ENCODE measurements around the gene FGD6. TPM values are rescaled to one million over a fixed set of nuclear protein-coding genes. Genes with fewer than 3 reads are reported as not detected.
A peak's percentile ranks its signal among the peaks of the same experiment; 100 is the strongest.
"Not testable (repeated sequence)": the region's sequence is repeated elsewhere in the genome, so short reads cannot be mapped to it uniquely, and the experiment has no call there.

Gene FGD6
- total and polyA plus RNA-seq, 9 donors: 4.5 to 18.7 (median 15.2) TPM

DNA sequence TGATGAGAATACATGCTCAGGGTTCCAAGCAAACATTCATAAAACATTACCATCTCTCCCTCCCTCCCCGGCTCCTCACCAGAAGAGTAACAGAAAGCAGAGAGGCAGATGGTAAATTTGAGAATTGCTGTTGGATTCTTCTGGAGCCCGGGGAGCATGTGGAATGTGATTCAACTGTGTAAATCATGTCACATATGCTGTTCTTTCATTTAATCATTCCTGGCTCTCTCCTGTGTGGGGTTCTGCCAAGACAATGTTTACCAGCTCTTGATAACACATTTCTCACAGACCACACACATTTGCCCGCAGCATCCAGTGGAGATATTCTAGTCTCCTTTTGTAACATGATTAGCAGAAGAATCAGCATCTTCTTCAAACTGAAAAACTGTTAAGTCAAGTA is 120.4 kb downstream of the FGD6 start:
- 8 to 10% (median 9%) methylated on average over 3 of the region's 3 CpGs for WGBS, 3 donors
- Histone ChIP-seq H3K4me1 (ENCODE audit: insufficient read depth) (peaks cover 3% of the 10 kb centered on the region), H3K4me3 (no peak overlapping the region), H3K27ac (peak overlapping the region in 1 of 2 donors; percentile 5), H3K9me3 (no peaks in the 10 kb centered on the region), H3K27me3 (no peaks in the 10 kb centered on the region), H3K36me3 (no peaks in the 10 kb centered on the region)
- TF ChIP-seq, protein P1, sequence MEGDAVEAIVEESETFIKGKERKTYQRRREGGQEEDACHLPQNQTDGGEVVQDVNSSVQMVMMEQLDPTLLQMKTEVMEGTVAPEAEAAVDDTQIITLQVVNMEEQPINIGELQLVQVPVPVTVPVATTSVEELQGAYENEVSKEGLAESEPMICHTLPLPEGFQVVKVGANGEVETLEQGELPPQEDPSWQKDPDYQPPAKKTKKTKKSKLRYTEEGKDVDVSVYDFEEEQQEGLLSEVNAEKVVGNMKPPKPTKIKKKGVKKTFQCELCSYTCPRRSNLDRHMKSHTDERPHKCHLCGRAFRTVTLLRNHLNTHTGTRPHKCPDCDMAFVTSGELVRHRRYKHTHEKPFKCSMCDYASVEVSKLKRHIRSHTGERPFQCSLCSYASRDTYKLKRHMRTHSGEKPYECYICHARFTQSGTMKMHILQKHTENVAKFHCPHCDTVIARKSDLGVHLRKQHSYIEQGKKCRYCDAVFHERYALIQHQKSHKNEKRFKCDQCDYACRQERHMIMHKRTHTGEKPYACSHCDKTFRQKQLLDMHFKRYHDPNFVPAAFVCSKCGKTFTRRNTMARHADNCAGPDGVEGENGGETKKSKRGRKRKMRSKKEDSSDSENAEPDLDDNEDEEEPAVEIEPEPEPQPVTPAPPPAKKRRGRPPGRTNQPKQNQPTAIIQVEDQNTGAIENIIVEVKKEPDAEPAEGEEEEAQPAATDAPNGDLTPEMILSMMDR (IDR thresholded peaks at IDR 0.05): no peak
- TF ChIP-seq POLR2A (IDR thresholded peaks at IDR 0.05): no peak
- no peak for TF ChIP-seq EP300 (IDR thresholded peaks at IDR 0.05)
- peak in 2 of 5 donors; percentile 25 to 47 for DNase-seq
- intact Hi-C loops (cut with DNase I): no loop called here

DNA sequence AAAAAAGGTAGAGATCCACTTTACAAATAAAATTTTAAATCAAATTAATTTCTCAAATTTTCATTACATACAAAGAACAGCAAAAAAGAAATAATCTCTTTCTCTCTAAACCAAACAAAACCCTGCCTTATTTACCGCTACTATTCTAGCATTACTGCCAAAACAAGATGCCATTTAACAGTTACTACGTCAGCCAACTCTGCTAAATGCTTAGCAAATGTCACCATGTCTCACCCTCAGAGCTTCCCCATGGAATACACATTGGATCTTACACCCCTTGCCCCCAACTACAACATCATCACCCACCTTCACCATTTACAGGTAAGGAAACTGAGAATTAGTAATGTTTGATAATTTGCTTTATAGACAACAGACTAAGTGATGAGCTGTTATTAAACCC is 120.9 kb downstream of the FGD6 start:
- DNase-seq: no peak
- WGBS, 3 donors: 24 to 43% (median 42%) methylated on average over 2 of the region's 2 CpGs
- Histone ChIP-seq H3K4me1 (ENCODE audit: insufficient read depth) (peaks cover 3% of the 10 kb centered on the region), H3K4me3 (no peak overlapping the region), H3K36me3 (no peaks in the 10 kb centered on the region), H3K9me3 (no peaks in the 10 kb centered on the region), H3K27ac (peak overlapping the region in 1 of 2 donors; percentile 5), H3K27me3 (no peaks in the 10 kb centered on the region)
- intact Hi-C loops (cut with DNase I): no loop called here
- TF ChIP-seq, protein P1 (IDR thresholded peaks at IDR 0.05): no peak
- TF ChIP-seq EP300 (IDR thresholded peaks at IDR 0.05) (no peak), POLR2A (IDR thresholded peaks at IDR 0.05) (no peak)

DNA sequence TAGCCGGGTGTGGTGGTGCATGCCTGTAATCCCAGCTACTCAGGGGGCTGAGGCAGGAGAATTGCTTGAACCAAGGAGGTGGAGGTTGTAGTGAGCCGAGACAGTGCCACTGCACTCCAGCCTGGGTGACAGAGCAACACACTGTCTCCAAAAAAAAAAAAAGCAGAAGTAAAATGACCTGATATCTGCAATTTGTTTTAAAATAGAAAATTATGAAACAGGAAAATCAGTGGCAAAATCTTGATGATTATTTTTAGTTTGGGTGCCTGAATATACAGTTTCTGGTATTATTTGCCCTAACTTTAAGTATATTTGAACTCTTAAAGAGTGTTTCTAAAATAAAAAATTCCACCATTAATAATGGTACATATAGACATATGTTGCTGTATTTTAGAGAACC is 121.4 kb downstream of the FGD6 start:
- DNase-seq; H3K9me3 ChIP-seq; H3K27me3 ChIP-seq; H3K27ac ChIP-seq; intact Hi-C loops (cut with DNase I); H3K36me3 ChIP-seq; H3K4me3 ChIP-seq; H3K4me1 ChIP-seq (ENCODE audit: insufficient read depth): not testable (repeated sequence)
- 89 to 96% (median 89%) methylated on average over 2 of the region's 2 CpGs for WGBS, 3 donors

DNA sequence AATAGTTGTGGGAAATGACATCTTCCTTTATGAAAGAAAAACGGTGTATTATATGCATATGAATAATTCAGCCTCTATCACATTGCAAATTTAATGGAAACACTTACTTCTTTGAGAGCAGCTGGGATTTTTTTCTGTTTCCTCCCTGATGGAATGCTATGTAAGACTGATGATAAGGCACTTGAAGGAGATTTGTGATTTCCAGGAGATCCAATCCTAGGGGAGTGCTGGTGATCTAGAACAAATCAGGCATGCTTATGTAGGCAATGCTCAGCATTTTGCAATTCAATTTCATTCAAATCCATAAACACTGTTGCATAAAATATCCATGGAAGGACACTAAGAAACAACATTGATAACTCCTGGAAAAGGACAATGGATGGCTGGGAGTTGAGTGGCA is 127.8 kb downstream of the FGD6 start:
- H3K27me3 ChIP-seq: no peaks in the 10 kb centered on the region
- no peaks in the 10 kb centered on the region for H3K4me1 ChIP-seq (ENCODE audit: insufficient read depth)
- intact Hi-C loops (cut with DNase I): no loop called here
- no peaks in the 10 kb centered on the region for H3K36me3 ChIP-seq
- TF ChIP-seq POLR2A (IDR thresholded peaks at IDR 0.05) (no peak), EP300 (IDR thresholded peaks at IDR 0.05) (no peak)
- TF ChIP-seq, protein P1 (IDR thresholded peaks at IDR 0.05): no peak
- 85 to 94% (median 89%) methylated on average over 1 of the region's 1 CpG for WGBS, 3 donors
- no peak overlapping the region for H3K4me3 ChIP-seq
- DNase-seq: no peak
- H3K27ac ChIP-seq: no peak overlapping the region
- no peaks in the 10 kb centered on the region for H3K9me3 ChIP-seq

DNA sequence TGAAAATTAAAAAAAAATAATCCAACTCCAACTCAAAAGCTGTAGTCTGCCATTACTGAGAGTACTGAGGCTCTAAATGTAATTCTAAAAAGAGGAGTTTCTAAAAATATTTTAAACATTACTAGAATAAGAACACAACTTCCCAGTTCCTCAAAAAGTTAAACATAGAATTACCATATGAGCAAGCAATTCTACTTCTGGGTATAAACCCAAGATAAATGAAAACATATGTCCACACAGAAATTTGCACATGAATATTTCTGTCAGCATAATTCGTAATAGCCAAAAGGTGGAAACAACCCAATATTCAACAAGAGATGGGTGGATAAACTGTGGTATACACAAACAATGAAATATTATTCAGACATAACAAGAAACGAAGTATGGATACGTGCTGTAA is 128.9 kb downstream of the FGD6 start:
- no peaks in the 10 kb centered on the region for H3K27me3 ChIP-seq
- TF ChIP-seq POLR2A (IDR thresholded peaks at IDR 0.05): no peak
- TF ChIP-seq, protein P1 (IDR thresholded peaks at IDR 0.05): no peak
- no peak for TF ChIP-seq EP300 (IDR thresholded peaks at IDR 0.05)

More for the DNA sequence above, 128.9 kb downstream of the FGD6 start:
- no peak overlapping the region for H3K27ac ChIP-seq
- intact Hi-C loops (cut with DNase I): no loop called here
- no peaks in the 10 kb centered on the region for H3K36me3 ChIP-seq
- 78 to 86% (median 85%) methylated on average over 3 of the region's 3 CpGs for WGBS, 3 donors
- H3K4me1 ChIP-seq (ENCODE audit: insufficient read depth): peaks cover 3% of the 10 kb centered on the region
- no peak for DNase-seq
- no peak overlapping the region for H3K4me3 ChIP-seq
- H3K9me3 ChIP-seq: no peaks in the 10 kb centered on the region

Measured in ovary (tissue), 9 donors.